WI38 (cell line): Measurements from ENCODE around the gene ZNF417.
A peak's percentile ranks its signal among the peaks of the same experiment; 100 is the strongest.
"Not testable (repeated sequence)": the region's sequence is repeated elsewhere in the genome, so short reads cannot be mapped to it uniquely, and the experiment has no call there.

Source experiments
- H3K4me3 ChIP-seq: 2 replicates; pipeline ENCODE4 v1.5.1; 2011; ENCODE audit warnings: low read depth, mild to moderate bottlenecking, control low read depth, low read length
- TF ChIP-seq, protein P1 (sequence below): IDR thresholded peaks from 2 replicates; pipeline ENCODE4 v1.5.1; 2012; ENCODE audit warnings: low read depth, mild to moderate bottlenecking, control low read depth, low read length

The ZNF417 gene

GRCh38 chr19:57887195-57887941, 29.0 kb downstream of the ZNF417 start:
- H3K4me3 ChIP-seq = peak overlapping the region; percentile 95
- TF ChIP-seq, protein P1, sequence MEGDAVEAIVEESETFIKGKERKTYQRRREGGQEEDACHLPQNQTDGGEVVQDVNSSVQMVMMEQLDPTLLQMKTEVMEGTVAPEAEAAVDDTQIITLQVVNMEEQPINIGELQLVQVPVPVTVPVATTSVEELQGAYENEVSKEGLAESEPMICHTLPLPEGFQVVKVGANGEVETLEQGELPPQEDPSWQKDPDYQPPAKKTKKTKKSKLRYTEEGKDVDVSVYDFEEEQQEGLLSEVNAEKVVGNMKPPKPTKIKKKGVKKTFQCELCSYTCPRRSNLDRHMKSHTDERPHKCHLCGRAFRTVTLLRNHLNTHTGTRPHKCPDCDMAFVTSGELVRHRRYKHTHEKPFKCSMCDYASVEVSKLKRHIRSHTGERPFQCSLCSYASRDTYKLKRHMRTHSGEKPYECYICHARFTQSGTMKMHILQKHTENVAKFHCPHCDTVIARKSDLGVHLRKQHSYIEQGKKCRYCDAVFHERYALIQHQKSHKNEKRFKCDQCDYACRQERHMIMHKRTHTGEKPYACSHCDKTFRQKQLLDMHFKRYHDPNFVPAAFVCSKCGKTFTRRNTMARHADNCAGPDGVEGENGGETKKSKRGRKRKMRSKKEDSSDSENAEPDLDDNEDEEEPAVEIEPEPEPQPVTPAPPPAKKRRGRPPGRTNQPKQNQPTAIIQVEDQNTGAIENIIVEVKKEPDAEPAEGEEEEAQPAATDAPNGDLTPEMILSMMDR = no peak

- TF ChIP-seq, protein P1 = no peak
- H3K4me3 ChIP-seq = no peak overlapping the region
These were observed 30.3 kb downstream of the ZNF417 start for GRCh38 chr19:57886046-57886445.

- not testable (repeated sequence) for H3K4me3 ChIP-seq
These were observed 42.3 kb downstream of the ZNF417 start for GRCh38 chr19:57873883-57874799.

GRCh38 chr19:57872450-57872849, 43.9 kb downstream of the ZNF417 start:
- H3K4me3 ChIP-seq = no peak overlapping the region
- TF ChIP-seq, protein P1 = no peak

DNA sequence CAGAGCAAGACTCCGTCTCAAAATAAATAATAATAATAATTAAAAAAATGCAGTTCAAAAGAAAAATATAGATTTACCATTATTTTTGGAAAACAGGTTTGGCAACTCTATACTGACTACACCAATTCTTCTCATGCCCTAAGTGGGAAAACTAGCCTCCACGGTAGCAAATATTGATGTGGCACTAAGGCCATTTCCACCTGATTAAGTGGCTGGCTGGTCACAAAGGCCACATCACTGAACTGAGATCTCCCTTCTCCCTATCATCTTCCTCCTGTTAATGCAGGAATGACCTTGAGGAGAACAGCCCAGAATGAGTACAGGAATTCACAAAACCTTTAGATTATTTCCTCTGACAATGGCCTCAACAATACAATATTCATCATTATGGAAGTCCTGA, 46.2 kb downstream of the ZNF417 start:
- TF ChIP-seq, protein P1 = no peak
- H3K4me3 ChIP-seq = no peak overlapping the region

DNA sequence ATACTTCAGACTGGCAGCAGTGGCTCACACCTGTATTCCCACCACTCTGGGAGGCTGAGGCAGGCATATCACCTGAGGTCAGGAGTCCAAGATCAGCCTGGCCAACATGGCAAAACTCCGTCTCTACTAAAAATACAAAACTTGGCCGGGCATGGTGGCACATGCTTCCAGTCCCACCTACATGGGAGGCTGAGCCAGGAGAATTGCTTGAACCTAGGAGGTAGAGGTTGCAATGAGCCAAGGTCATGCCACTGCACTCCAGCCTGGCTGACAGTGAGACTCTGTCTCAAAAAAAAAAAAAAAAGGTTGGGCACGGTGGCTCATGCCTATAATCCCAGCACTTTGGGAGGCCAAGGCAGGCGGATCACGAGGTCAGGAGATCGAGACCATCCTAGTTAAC, 46.7 kb downstream of the ZNF417 start:
- H3K4me3 ChIP-seq = not testable (repeated sequence)

- TF ChIP-seq, protein P1 = no peak
These were observed 48.4 kb downstream of the ZNF417 start for GRCh38 chr19:57867868-57868492.

More at GRCh38 chr19:57867868-57868492, 48.4 kb downstream of the ZNF417 start:
- H3K4me3 ChIP-seq = no peak overlapping the region
